AG04449 (cell line): ENCODE measurements around the gene MYO18B.

Experiments used
- CTCF ChIA-PET: fragments of 350-600 bp; formaldehyde crosslinking; extraction: SDS; loops from one replicate; lab custom pipeline; 2021; ENCODE audit warnings: antibody characterized with exemption; lab: Yijun Ruan, JAX
- POLR2A ChIA-PET: fragments of 400-600, 350-600 bp; formaldehyde crosslinking; extraction: SDS; loops from one replicate; lab custom pipeline; 2020; ENCODE audit warnings: antibody characterized with exemption, inconsistent platforms; lab: Yijun Ruan, JAX
- DNase-seq: peaks from one replicate; pipeline ENCODE4 v3.0.0-alpha.2; 2010; ENCODE audit warnings: low read depth, low spot score
- H3K4me3 ChIP-seq: 2 replicates; pipeline ENCODE4 v1.5.1; 2011; ENCODE audit warnings: low read depth, mild to moderate bottlenecking, control low read depth, low read length
- TF ChIP-seq, protein P1 (sequence below): IDR thresholded peaks from one replicate; pipeline ENCODE4 v1.5.1; 2011; ENCODE audit warnings: mild to moderate bottlenecking, moderate library complexity, low read length, control low read depth, inconsistent platforms; ENCODE audit not compliant: insufficient read depth; ENCODE audit errors: missing control alignments

Gene MYO18B

DNA sequence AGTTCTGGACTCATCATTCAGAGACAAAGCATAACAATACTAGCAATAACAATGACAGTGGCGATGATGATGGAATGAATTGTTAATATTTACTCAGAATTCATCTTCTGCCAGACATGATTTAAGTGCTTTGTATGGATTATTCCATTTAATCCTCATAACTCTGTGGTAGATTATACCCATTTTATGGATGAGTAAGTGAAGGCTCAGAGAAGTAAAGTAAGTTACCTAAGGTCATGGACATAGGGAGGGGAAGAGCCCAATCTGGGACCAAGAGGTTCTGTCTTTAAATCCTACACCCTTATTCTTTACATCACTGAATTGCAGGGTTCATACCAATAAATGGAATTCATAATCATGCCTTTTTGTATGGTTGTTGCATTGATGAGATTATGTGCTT is 72.7 kb downstream of the MYO18B start:
- DNase-seq, result no peak
- no peak overlapping the region for H3K4me3 ChIP-seq
- TF ChIP-seq, protein P1, sequence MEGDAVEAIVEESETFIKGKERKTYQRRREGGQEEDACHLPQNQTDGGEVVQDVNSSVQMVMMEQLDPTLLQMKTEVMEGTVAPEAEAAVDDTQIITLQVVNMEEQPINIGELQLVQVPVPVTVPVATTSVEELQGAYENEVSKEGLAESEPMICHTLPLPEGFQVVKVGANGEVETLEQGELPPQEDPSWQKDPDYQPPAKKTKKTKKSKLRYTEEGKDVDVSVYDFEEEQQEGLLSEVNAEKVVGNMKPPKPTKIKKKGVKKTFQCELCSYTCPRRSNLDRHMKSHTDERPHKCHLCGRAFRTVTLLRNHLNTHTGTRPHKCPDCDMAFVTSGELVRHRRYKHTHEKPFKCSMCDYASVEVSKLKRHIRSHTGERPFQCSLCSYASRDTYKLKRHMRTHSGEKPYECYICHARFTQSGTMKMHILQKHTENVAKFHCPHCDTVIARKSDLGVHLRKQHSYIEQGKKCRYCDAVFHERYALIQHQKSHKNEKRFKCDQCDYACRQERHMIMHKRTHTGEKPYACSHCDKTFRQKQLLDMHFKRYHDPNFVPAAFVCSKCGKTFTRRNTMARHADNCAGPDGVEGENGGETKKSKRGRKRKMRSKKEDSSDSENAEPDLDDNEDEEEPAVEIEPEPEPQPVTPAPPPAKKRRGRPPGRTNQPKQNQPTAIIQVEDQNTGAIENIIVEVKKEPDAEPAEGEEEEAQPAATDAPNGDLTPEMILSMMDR, result no peak
- POLR2A ChIA-PET, result no interaction called here
- CTCF ChIA-PET, result no interaction called here

DNA sequence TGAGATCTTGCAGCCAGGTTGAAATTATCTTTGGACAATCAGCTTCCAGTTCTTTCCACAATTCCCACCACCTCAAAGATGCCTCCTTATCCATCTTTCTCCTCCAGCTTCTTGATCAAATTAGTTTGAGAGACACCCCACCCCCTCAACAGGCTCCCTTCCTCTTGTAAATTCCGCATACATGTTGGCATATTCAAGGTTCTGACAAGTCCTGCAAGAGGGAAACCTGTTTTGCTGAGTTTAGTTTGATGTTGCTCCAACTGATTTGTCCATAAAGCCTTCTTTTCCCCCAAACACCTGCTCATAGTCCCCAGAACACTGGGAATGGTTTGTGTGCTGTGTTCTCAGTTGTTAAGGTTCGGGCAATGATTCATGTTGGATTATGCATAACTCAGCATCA is 73.6 kb downstream of the MYO18B start:
- TF ChIP-seq, protein P1, result no peak
- CTCF ChIA-PET, result no interaction called here

DNA sequence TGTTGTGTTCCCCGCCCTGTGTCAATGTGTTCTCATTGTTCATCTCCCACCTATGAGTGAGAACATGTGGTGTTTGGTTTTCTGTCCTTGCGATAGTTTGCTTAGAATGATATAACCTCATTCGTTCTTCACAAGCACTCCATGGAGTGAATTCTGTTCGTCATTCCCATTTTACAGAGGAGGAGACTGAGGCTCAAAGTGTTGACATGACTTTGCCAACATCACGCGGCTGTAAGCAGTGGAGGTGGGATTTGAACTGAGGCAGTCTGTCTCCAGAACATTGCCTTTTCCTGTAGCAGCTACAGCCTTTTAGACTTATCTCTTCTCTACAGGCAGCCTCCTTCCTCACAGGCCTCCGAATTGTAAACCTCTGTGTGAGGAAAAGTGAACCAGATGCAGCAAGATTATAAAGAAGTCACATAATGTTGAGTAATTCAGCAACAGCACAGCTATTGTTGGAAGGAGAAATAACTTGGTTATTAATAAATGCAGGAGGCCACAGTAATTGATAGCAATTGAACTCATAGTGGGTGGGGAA is 74.6 kb downstream of the MYO18B start:
- no peak for DNase-seq
- TF ChIP-seq, protein P1, result no peak
- H3K4me3 ChIP-seq, result no peak overlapping the region
- POLR2A ChIA-PET, result no interaction called here
- CTCF ChIA-PET, result no interaction called here

More for the DNA sequence above, 73.6 kb downstream of the MYO18B start:
- no peak overlapping the region for H3K4me3 ChIP-seq
- DNase-seq, result no peak
- POLR2A ChIA-PET, result no interaction called here

DNA sequence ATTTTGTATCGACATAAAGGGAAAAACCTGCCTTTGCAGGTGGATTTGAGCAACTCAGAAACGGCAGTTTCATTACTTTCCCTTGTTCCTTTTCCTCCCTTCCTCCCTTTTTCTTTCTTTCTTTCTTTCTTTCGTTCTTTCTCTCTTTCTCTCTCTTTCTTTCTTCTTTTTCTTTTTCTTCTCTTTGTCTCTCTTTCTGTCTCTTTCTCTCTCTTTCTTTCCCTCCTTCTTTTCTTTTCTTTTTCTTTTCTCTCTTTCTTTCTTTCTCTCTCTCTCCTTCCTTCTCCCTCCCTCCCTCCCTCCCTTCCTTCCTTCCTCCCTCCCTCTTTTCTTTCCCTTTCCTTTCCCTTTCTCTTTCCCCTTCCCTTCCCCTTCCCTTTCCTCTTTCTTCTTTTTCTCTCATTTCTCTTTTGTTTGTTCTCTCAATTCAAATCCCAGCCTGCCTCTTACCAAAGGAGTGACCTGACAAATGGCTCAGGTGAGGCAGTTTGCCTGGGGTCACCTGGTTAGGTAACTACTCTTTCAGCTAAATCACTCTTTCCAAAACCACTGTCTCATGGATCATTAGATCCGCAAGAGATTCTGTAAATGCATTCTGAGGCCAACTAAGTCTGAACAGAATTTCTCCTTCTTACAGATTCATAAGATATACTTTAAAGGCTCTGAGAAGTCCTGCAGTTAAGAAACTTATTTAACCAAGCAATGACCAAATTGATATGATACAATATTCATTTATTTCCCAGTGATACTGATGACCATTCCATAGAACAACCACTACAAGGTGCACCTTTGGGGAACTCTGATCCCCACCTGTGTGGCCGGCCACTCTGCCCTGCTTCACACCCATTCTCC is 75.3 kb downstream of the MYO18B start:
- ChIA-PET CTCF (no interaction called here), POLR2A (no interaction called here)
- no peak overlapping the region for H3K4me3 ChIP-seq
- TF ChIP-seq, protein P1, result no peak
- DNase-seq, result no peak

DNA sequence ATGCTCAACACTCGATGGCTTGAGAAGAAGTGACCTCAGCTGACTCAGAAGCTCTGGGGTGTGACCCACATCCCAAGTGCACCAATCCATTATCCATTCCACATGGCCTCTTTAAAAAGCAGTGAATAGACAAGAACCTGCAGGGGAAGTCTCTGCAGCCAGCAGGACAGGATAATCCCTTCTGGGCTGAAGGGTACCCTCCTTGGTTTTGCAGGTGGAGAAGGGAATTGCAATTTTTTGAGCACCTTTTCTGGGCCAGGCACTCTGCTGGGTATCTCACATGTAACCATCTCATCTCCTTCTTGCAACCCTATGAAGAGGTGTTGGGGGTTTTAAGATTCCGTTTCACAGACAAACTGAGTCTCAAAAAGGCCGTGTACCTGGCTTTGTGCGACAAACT is 76.6 kb downstream of the MYO18B start:
- no peak for DNase-seq
- ChIA-PET POLR2A (no interaction called here), CTCF (no interaction called here)
- no peak overlapping the region for H3K4me3 ChIP-seq
- TF ChIP-seq, protein P1, result no peak

DNA sequence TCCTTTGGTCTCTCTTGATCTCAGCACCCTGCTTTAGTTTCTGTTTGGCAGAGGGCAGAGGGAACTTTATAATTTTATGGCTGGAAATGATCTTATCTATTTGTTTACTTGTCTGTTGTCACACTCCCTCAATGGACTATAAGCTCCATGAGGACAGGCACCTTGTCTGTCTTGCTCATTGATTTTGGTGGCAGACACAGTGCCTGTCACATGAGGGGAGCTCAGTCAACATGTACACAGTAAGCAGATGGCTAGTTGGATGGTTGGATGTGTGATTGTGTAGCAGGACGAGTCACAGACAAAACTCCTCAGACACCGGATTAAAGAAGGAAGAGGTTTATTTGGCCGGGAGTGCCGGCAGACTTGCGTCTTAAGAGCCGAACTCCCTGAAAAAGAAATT is 80.4 kb downstream of the MYO18B start:
- TF ChIP-seq, protein P1, result no peak
- DNase-seq, result no peak
- ChIA-PET POLR2A (no interaction called here), CTCF (no interaction called here)
- no peak overlapping the region for H3K4me3 ChIP-seq
